Measurements from ENCODE around the gene PALM3. TPM values are rescaled to one million over a fixed set of nuclear protein-coding genes. Genes with fewer than 3 reads are reported as not detected.
"Not testable (repeated sequence)": the region's sequence is repeated elsewhere in the genome, so short reads cannot be mapped to it uniquely, and the experiment has no call there.

The PALM3 gene
- total RNA-seq, 1 donor from 2014 or later, result 0.70 TPM

GRCh38 chr19:14059652-14060155 lies 2.2 kb downstream of the PALM3 start:
- DNase-seq (ENCODE audit: low read depth), result no peak

DNA sequence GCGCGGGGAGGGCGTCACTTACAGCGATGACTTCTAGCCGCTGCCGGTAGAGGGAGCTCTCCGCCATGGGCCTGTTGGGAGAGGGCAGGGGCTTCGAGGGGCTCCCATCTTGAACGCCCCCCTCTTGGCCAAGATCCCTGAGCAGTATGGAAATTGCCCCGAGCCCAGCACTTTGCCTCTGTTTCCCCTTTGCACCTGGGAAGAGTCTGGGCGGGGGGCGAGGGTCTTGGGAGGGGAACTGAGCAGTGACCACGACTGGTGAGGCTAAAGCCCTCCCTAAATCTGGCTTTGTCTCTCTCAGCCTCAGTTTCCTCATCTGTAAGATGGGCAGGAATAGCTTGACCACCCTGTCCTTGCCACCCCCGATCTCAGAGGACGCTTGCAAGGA lies 2.8 kb downstream of the PALM3 start:
- DNase-seq (ENCODE audit: low read depth), result no peak

DNA sequence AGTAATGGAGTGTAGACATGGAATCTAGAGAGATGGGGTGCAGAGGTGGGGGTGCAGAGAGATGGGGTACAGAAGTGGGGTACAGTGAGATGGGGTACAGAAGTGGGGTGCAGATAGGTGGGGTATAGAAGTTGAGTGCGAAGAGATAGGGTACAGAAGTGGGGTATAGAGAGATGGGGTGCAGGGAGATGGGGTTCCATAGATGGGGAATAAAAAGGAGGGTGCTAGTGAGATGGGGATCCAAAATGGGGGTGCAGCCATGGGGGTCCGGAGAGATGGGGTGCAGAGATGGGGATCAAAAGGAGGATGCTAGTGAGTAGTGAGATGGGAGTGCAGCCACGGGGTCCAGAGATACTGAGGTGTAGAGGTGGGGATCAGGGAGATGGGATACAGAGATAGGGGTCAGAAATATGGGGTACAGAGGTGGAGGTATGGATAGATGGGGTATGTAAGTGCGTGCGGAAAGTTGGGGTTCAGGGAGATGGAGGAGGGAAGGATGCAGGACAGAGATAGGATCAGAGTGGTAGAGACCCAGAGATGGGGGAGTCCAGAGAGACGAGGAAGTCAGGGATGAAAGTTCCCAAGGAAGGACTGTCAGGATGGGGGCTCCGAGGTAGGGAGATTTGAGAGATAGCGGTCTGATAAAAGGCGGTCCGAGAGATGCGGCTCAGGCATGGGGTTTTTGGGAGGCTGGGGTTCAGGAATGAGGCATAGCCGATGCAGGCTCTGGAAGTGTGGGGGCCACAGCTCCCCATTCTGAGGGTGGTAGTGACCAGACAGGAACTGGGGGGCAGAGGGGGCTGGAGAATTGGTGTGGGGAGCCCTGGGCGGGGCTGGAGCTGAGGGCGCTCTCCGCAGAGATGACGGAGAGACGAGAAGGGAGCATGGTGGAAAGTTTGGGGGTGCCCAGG lies 3.4 kb downstream of the PALM3 start:
- DNase-seq (ENCODE audit: low read depth), result no peak

GRCh38 chr19:14056741-14057356 lies 5.0 kb downstream of the PALM3 start:
- no peak for DNase-seq (ENCODE audit: low read depth)

DNA sequence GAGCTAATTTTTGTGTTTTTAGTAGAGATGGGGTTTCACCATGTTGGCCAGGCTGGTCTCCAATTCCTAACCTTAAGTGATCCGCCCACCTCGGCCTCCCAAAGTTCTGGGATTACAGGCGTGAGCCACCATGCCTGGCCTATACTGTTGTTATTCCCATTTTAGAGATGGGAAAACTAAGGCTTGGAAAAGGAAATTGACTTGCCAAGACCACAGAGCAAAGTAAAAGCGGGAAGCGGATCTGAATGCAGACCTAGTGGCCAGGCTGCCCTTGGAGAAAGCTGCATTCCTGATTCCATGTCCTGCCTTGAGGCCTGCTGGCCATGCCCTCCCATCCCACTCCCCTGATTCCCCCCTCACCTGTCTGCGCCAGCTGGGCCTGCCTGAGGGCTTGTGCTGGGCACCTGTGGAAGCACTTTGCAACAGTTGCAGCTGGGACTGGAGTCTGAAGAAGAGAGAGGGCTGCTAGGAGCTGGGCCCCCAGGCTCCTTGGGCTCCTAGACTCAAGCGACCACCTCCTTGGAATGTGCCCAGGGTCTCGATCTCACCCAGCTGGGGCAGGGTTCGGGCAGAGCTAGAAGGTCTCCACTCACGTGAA lies 5.7 kb downstream of the PALM3 start:
- DNase-seq (ENCODE audit: low read depth), result no peak

DNA sequence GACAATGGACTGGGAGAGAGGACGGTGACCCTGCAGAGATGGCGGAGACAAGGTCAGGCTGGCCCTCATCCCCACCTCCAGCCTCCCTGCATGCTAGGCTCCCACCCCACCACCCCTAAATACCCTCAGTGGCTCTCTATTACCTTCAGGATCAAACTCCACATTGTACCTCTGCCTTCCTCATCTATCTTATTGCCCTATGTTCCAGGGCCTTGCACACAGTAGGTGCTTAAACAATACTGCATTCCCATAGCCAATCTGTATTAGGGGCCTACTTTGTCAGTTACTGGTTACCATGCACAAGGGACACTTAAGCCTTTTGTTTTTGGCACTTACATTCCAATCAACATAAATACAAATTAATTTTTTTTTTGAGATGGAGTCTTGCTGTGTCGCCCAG lies 6.5 kb downstream of the PALM3 start:
- DNase-seq (ENCODE audit: low read depth), result no peak

GRCh38 chr19:14054721-14055120 lies 7.2 kb downstream of the PALM3 start:
- no peak for DNase-seq (ENCODE audit: low read depth)

DNA sequence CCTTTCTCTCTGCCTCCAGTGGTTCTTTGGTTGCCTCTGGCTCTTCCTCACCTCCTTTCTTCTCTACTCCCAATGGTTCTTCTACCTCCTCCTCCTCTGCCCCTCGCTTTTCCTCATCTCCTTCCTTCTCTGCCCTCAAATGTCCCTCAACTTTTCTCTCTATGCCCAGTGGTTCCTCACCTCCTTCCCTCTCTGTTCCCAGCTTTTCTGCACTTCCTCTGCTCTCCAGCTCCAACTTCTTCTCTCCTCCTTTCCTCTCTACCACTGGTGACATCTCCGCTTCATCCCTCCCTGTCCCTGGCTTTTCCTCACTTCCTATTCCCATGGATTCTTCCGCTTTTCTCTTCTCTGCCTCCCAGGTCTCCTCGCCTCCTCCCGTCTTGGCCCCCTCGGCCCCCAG lies 7.8 kb downstream of the PALM3 start:
- DNase-seq (ENCODE audit: low read depth), result no peak

- no peak for DNase-seq (ENCODE audit: low read depth)
Measured at GRCh38 chr19:14053500-14053899, 8.4 kb downstream of the PALM3 start.

DNA sequence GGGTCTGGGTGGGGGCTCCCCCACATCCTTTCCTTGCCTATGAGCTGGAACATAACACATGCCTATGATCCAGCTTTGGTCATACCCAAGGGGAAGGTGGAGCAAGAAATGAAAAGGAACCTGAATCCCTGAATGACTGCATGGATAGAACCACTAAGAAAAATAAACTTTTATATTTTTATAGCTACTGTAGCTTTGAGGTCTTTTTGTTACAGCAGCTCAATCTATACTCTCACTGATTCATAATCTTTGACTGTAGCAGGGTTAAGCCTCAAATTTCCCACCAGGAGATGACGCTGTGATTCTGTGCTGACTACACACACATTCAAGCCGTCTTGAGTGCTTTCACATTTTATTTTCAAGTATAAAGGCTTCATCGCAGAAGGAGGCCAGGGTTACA lies 8.8 kb downstream of the PALM3 start:
- DNase-seq (ENCODE audit: low read depth), result no peak

- DNase-seq (ENCODE audit: low read depth), result no peak
Measured at GRCh38 chr19:14052470-14052869, 9.4 kb downstream of the PALM3 start.

DNA sequence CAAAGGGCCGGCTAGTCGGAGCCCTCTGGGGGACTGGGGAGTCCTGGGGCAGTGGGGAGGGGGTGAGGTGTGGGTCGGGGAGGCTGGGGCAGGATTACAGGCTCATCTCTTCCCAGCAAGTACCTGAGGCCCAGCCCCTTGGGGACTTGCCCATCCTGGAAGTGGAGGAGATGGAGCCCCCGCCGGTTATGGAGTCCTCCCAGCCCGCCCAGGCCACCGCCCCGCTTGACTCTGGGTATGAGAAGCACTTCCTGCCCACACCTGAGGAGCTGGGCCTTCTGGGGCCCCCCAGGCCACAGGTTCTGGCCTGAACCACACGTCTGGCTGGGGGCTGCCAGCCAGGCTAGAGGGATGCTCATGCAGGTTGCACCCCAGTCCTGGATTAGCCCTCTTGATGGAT lies 9.9 kb downstream of the PALM3 start:
- DNase-seq (ENCODE audit: low read depth), result no peak

DNA sequence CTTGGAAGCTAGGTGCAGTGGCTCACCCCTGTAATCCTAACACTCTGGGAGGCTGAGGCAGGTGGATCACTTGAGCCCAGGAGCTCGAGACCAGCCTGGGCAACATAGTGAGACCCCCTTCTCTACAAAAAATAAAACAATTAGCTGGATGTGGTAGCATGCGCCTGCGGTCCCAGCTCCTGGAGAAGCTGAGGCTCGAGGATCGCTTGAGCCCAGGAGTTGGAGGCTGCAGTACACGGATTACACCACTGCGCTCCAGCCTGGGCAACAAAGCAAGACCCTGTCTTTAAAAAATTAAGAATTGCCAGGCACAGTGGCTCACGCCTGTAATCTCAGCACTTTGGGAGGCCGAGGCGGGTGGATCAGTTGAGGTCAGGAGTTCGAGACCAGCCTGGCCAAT lies 10.9 kb downstream of the PALM3 start:
- DNase-seq (ENCODE audit: low read depth), result not testable (repeated sequence)

- no peak for DNase-seq (ENCODE audit: low read depth)
Measured at GRCh38 chr19:14050512-14050911, 11.4 kb downstream of the PALM3 start.

DNA sequence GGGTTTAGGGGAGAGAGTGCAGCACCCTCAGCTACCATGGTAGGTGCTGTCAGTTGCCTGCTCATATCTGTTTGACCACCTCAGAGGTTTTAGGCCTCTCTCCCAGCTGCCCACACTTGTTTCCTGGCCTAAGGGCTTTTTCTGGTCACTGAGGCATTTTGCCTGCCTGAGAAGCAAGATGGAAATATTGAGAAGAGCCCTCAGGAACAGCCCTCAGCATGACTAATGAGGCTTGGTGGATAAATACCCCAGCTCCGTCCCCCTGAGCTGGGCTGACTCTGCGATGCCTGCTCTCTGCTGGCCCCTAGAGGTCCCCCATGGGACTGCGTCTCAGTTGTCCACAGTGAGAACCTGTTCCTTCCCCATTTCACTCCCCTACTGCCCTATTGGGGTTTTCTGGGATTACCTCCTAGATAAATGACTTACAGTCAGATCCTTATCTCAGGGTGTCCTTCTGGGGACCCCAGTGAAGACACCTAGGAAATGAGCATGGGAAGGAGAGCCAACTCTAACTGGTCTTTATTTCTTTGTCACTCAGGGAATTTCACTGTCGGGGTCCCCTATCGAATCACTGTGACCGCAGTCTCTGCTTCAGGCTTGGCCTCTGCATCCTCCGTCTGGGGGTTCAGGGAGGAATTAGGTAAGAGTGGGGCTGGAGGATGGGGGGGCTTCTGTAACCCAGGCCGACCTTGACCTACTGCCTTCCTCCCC lies 13.3 kb downstream of the PALM3 start:
- no peak for DNase-seq (ENCODE audit: low read depth)

DNA sequence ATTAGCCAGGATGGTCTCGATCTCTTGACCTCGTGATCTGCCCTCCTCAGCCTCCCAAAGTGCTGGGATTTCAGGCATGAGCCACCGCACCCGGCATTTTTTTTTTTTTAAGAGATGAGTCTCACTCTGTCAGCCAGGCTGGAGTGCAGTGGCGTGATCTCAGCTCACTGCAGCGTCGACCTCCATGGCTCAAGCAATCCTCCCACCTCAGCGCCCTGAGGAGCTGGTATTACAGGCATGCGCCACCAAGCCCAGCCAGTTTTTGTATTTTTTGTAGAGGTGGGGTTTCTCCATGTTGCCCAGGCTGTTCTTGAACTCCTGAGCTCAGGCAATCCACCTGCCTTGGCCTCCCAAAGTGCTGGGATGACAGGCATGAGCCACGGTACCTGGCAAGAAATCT lies 14.0 kb downstream of the PALM3 start:
- not testable (repeated sequence) for DNase-seq (ENCODE audit: low read depth)

- peak; percentile 77 for DNase-seq (ENCODE audit: low read depth)
Measured at GRCh38 chr19:14042659-14043608, 18.9 kb downstream of the PALM3 start.

DNA sequence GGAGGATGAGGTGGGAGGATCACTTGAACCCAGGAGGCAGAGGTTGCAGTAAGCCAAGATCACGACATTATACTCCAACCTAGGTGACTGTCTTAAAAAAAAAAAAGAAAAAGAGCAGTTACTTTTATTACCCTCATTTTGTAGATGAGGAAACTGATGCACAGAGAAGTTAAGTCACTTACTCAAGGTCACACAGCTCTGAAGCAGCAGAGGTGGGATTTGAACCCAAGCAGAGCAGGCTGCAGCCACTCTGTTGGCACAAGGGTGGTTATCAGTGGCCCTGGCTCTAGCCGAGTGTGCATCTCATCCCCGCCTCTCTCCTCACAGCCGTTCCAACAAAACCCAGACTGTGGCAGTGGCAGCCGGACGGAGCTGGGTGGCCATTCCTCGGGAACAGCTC lies 22.7 kb downstream of the PALM3 start:
- DNase-seq (ENCODE audit: low read depth), result no peak

DNA sequence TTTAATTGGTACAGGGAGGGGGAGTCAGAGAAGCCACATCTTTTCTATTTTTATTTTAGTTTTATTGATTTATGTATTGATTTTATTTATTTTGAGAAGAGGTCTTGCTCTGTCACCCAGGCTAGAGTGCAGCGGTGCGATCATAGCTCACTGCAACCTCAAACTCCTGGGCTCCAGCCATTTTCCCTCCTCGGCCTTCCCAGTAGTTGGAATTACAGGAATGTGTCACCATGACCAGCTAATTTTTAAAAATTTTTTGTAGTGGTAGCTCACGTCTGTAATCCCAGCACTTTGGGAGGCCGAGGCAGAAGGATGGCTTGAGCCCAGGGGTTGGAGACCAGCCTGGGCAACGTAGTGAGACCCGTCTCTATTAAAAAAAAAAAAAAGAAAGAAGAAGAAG lies 26.2 kb downstream of the PALM3 start:
- no peak for DNase-seq (ENCODE audit: low read depth)

DNA sequence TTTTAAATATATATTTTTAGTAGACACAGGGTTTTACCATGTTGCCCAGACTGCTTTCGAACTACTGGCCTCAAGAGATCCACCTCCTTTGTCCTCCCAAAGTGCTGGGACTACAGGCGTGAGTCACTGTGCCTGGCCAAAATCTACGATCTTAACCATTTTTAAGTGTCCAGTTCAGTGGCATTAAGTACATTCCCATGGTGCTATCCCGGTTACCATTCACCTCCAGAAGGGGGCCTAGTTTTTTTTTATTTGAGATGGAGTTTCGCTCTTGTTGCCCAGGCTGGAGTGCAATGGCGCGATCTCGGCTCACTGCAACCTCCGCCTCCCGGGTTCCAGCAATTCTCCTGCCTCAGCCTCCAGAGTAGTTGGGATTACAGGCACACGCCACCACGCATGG lies 26.7 kb downstream of the PALM3 start:
- not testable (repeated sequence) for DNase-seq (ENCODE audit: low read depth)

GRCh38 chr19:14033946-14034345 lies 27.9 kb downstream of the PALM3 start:
- no peak for DNase-seq (ENCODE audit: low read depth)
